ENCODE data around the gene TRIM64.
"Not testable (repeated sequence)": the region's sequence is repeated elsewhere in the genome, so short reads cannot be mapped to it uniquely, and the experiment has no call there.

TRIM64 gene

GRCh38 chr11:89965737-89966136, at the start of gene TRIM64:
TRIM64 (plus strand) TSS chr11:89966037; CDS start chr11:89968504, 2,467 bp downstream.
- DNase-seq, result not testable (repeated sequence)

GRCh38 chr11:89922195-89922660, 43.6 kb upstream of the TRIM64 start, which contains the start of gene TRIM49D1:
TRIM49D1 (minus strand) TSS chr11:89922245; CDS start chr11:89917710, 4,535 bp downstream.
- no peak for DNase-seq

GRCh38 chr11:89923764-89924163, 42.1 kb upstream of the TRIM64 start, which contains the start of gene TRIM49D2:
TRIM49D2 (plus strand) TSS chr11:89924064; CDS start chr11:89926762, 2,698 bp downstream.
- not testable (repeated sequence) for DNase-seq

GRCh38 chr11:89960833-89961232, 5.0 kb upstream of the TRIM64 start:
- DNase-seq, result not testable (repeated sequence)

All from cortex of kidney (tissue), 1 donor.